NB4 (cell line): ENCODE data around the gene CCDC194.

Source experiments
- DNase-seq: peaks from one replicate; pipeline ENCODE4 v3.0.0; 2010; ENCODE audit warnings: low read depth
- H3K4me3 ChIP-seq: one replicate; pipeline ENCODE4 v1.5.1; 2011; ENCODE audit warnings: mild to moderate bottlenecking, low read depth, low read length, moderate library complexity
- MYC ChIP-seq: IDR thresholded peaks from 2 replicates; pipeline ENCODE4 v1.6.1; 2011; ENCODE audit warnings: low read depth, low read length
- POLR2A ChIP-seq: IDR thresholded peaks from 2 replicates; pipeline ENCODE4 v1.6.1; 2011; ENCODE audit warnings: mild to moderate bottlenecking; ENCODE audit not compliant: insufficient read length; ENCODE audit errors: extremely low read depth
- TF ChIP-seq, protein P1 (sequence below): IDR thresholded peaks from one replicate; pipeline ENCODE4 v1.5.1; 2012; ENCODE audit warnings: low read depth, low read length
- TF ChIP-seq, protein P2 (sequence below): IDR thresholded peaks from 2 replicates; pipeline ENCODE4 v1.6.1; 2011; ENCODE audit warnings: low read depth, low read length

Gene CCDC194

DNA sequence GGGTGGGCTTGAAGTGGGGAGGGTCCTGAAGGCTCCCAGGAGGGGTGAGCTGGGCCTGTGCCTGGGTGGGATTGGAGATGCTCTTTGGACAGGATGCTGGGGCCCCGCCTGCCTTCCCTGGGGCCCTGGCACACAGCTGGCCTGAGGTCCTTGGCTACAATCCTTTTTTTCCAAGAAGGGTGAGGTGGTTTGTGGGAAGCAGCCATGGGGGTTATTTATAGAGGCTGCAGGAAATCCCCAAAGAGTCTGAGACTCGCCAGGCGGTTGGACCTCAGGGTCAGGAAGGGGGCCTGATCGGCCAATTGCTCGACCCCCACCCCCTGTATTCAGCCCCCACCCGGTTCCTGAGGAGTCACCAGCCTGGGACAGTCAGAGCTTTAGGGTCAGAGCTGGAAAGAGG, 46.6 kb downstream of the CCDC194 start:
- H3K4me3 ChIP-seq: no peak overlapping the region
- DNase-seq: no peak
- TF ChIP-seq, protein P1, sequence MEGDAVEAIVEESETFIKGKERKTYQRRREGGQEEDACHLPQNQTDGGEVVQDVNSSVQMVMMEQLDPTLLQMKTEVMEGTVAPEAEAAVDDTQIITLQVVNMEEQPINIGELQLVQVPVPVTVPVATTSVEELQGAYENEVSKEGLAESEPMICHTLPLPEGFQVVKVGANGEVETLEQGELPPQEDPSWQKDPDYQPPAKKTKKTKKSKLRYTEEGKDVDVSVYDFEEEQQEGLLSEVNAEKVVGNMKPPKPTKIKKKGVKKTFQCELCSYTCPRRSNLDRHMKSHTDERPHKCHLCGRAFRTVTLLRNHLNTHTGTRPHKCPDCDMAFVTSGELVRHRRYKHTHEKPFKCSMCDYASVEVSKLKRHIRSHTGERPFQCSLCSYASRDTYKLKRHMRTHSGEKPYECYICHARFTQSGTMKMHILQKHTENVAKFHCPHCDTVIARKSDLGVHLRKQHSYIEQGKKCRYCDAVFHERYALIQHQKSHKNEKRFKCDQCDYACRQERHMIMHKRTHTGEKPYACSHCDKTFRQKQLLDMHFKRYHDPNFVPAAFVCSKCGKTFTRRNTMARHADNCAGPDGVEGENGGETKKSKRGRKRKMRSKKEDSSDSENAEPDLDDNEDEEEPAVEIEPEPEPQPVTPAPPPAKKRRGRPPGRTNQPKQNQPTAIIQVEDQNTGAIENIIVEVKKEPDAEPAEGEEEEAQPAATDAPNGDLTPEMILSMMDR: no peak
- TF ChIP-seq, protein P2, sequence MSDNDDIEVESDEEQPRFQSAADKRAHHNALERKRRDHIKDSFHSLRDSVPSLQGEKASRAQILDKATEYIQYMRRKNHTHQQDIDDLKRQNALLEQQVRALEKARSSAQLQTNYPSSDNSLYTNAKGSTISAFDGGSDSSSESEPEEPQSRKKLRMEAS: no peak
- TF ChIP-seq MYC (no peak), POLR2A (no peak)

DNA sequence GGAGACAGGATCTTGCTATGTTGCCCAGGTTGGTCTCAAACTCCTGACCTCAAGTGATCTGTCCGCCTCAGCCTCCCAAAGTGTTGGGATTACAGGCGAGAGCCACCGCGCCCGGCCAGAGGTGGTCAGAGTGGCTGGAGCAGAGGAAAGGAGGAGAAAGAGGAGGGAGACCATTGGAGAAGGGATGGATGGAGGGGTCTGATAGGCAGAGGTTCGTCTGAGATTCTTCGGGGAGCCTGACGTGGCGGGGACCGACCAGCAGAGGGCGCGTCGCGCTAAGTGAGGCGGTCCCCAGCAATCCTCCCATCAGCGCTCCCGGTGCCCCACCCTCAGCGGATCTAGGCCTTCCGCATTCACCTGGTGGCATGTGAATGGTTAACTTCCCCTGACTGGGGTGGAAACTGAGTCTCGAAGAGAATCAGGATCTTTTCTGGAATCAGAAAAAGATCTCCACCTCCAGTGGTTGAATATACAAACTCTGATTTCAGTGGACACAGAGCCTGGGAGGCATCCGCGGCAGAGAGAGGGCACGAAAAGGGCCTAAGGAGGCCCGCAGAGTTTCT, 47.8 kb downstream of the CCDC194 start:
- TF ChIP-seq, protein P2: peak; percentile 12; the same call in 1 of the 2 replicates
- TF ChIP-seq, protein P1: peak; percentile 82
- TF ChIP-seq MYC: no peak
- no peak for TF ChIP-seq POLR2A
- peak; percentile 70 for DNase-seq
- no peak overlapping the region for H3K4me3 ChIP-seq

DNA sequence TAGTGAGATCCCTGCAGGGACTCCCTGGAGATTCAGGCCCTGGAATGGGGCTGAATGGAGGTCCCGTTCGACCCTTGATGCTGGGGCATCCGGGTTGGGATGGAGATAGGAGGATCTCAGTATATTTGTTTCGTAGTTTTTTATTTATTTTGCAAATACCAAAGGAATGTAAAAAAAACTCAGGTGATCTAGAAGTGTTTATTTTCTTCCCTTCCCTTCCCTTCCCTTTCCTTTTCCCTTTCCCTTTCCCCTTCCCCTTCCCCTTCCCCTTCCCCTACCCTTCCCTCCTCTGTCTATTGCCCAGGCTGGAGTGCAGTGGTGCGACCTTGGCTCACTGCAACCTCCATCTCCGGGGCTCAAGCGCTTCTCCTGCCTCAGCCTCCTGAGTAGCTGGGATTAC, 52.2 kb downstream of the CCDC194 start:
- TF ChIP-seq, protein P2: no peak
- TF ChIP-seq, protein P1: no peak
- no peak for TF ChIP-seq MYC
- TF ChIP-seq POLR2A: no peak
- DNase-seq: no peak
- H3K4me3 ChIP-seq: no peak overlapping the region

DNA sequence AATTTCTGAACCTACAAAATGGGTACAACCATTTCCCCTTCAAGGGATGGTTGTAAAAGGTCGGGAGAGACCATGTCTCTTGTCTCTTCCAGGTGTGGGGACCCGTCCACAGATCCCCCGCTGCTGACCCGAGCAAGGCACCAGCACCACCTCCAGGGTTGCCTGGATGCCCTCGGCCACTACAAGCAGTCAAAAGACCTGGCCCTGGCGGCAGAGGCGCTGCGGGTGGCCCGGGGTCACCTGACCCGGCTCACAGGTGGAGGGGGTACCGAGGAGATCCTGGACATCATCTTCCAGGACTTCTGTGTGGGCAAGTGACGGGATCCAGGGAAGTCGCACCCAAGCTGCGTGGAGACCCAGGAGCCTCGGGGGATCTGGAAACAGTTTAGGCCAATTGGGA, 52.6 kb downstream of the CCDC194 start:
- no peak for DNase-seq
- TF ChIP-seq MYC: no peak
- TF ChIP-seq, protein P2: no peak
- no peak overlapping the region for H3K4me3 ChIP-seq

DNA sequence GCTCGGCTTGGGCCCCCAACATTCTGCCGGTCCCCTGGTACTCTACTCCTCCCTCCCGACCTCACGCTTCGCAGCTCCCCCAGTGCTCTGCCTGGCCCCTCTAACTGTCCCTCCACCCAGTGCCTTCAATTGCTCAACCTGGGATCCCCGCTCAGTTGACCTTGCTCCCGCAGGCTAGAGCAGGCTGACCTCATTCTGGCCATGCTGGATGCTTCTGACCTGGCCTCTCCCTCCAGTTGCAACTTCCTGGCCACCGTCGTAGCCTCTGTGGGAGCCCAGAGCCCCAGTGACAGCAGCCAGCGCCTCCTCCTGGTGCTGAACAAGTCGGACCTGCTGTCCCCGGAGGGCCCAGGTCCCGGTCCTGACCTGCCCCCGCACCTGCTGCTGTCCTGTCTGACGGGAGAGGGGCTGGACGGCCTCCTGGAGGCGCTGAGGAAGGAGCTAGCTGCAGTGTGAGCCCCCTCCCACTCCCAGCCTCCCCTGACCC, 53.1 kb downstream of the CCDC194 start:
- no peak overlapping the region for H3K4me3 ChIP-seq
- no peak for DNase-seq
- TF ChIP-seq, protein P1: no peak
- TF ChIP-seq MYC (no peak), POLR2A (no peak)
- TF ChIP-seq, protein P2: no peak
